WTC11 (cell line): ENCODE measurements around the gene REX1BD. TPM values are rescaled to one million over a fixed set of nuclear protein-coding genes. Genes with fewer than 3 reads are reported as not detected.

Source experiments
- ATAC-seq: fragments of 200-7000 bp; cut with Tn5 transposase; 2 replicates; pipeline ENCODE4 v1.10.0; 2021; ENCODE audit warnings: mild to moderate bottlenecking, moderate library complexity
- CTCF ChIA-PET: fragments of 300-600 bp; sonication (Branson Sonifier 250); formaldehyde crosslinking; loops from one replicate; lab custom pipeline; 2021; ENCODE audit warnings: antibody characterized with exemption; lab: Charles Lee
- POLR2A ChIA-PET: fragments of 350-600 bp; sonication (Branson Sonifier 250); formaldehyde crosslinking; loops from one replicate; lab custom pipeline; 2021; ENCODE audit warnings: antibody characterized with exemption; lab: Charles Lee
- DNase-seq: peaks from one replicate; pipeline ENCODE4 v3.0.0; 2021; ENCODE audit warnings: low spot score
- H3K27ac Mint-ChIP-seq: 2 replicates; pipeline ENCODE4 v1.8.0; 2021; ENCODE audit warnings: mixed read lengths
- H3K27me3 Mint-ChIP-seq: 2 replicates; pipeline ENCODE4 v1.8.0; 2021; ENCODE audit warnings: low read depth, mild to moderate bottlenecking, moderate library complexity, mixed read lengths
- H3K36me3 Mint-ChIP-seq: 2 replicates; pipeline ENCODE4 v1.8.0; 2021; ENCODE audit warnings: mixed read lengths
- H3K4me1 Mint-ChIP-seq: 2 replicates; pipeline ENCODE4 v1.8.0; 2022; ENCODE audit warnings: mixed read lengths
- H3K4me3 Mint-ChIP-seq: 2 replicates; pipeline ENCODE4 v1.8.0; 2021; ENCODE audit warnings: mild to moderate bottlenecking, moderate library complexity, mixed read lengths
- H3K9me3 Mint-ChIP-seq: 2 replicates; pipeline ENCODE4 v1.8.0; 2021; ENCODE audit warnings: mixed read lengths
- ERG ChIP-seq: fragments of 250-450 bp; sonication (Bioruptor Pico); IDR thresholded peaks from 2 replicates; pipeline ENCODE4 v1.8.0; 2021; ENCODE audit warnings: mild to moderate bottlenecking
- IRF2 ChIP-seq: sonication (generic); formaldehyde crosslinking; IDR thresholded peaks from 2 replicates; pipeline ENCODE4 v1.8.0; 2022; ENCODE audit warnings: low read depth, missing genetic modification reagents, borderline replicate concordance
- NR3C1 ChIP-seq: sonication (generic); formaldehyde crosslinking; conservative IDR thresholded peaks from 2 replicates; pipeline ENCODE4 v1.8.1; 2023; ENCODE audit warnings: low read depth, mild to moderate bottlenecking, missing genetic modification reagents
- SP1 ChIP-seq: sonication (generic); formaldehyde crosslinking; conservative IDR thresholded peaks from 2 replicates; pipeline ENCODE4 v1.8.1; 2022; ENCODE audit warnings: missing genetic modification reagents
- ZMAT4 ChIP-seq: fragments of 250-450 bp; sonication (Bioruptor Pico); IDR thresholded peaks from 2 replicates; pipeline ENCODE4 v1.9.0; 2021; ENCODE audit warnings: mild to moderate bottlenecking
- ZNF138 ChIP-seq: sonication (generic); formaldehyde crosslinking; conservative IDR thresholded peaks from 2 replicates; pipeline ENCODE4 v1.8.1; 2022; ENCODE audit warnings: mild to moderate bottlenecking, moderate library complexity, missing genetic modification reagents
- ZNF232 ChIP-seq: sonication (generic); formaldehyde crosslinking; IDR thresholded peaks from 2 replicates; pipeline ENCODE4 v1.8.0; 2022; ENCODE audit warnings: mild to moderate bottlenecking, missing genetic modification reagents
- ZNF396 ChIP-seq: fragments of 250-450 bp; sonication (Bioruptor Pico); IDR thresholded peaks from 2 replicates; pipeline ENCODE4 v1.8.0; 2021; ENCODE audit warnings: mild to moderate bottlenecking, moderate library complexity, borderline replicate concordance
- total RNA-seq: library from RNA; stranded (reverse); gene quantifications from 3 replicates; pipeline ENCODE4 v1.2.3, GENCODE V29; 2021
- TF ChIP-seq, protein P1 (sequence below): sonication (generic); formaldehyde crosslinking; IDR thresholded peaks from 2 replicates; pipeline ENCODE4 v1.8.0; 2023; ENCODE audit warnings: mild to moderate bottlenecking, missing genetic modification reagents
- TF ChIP-seq, protein P2 (sequence below): sonication (generic); formaldehyde crosslinking; IDR thresholded peaks from 2 replicates; pipeline ENCODE4 v1.8.0; 2023; ENCODE audit warnings: missing genetic modification reagents
- TF ChIP-seq, protein P3 (sequence below): sonication (generic); formaldehyde crosslinking; IDR thresholded peaks from 2 replicates; pipeline ENCODE4 v1.8.0; 2022; ENCODE audit warnings: mild to moderate bottlenecking, missing genetic modification reagents
- TF ChIP-seq, protein P4 (sequence below): sonication (generic); formaldehyde crosslinking; IDR thresholded peaks from 2 replicates; pipeline ENCODE4 v1.8.1; 2022; ENCODE audit warnings: low read depth, mild to moderate bottlenecking, moderate library complexity, missing genetic modification reagents, borderline replicate concordance

REX1BD gene
- total RNA-seq, 1 experiment from 2014 or later = 90.2 TPM

- DNase-seq (no peak), ATAC-seq (no peak)
- H3K4me1 Mint-ChIP-seq = peaks cover 53% of the 10 kb centered on the region
- H3K27me3 Mint-ChIP-seq = peaks cover 85% of the 10 kb centered on the region
- H3K9me3 Mint-ChIP-seq = no peaks in the 10 kb centered on the region
- TF ChIP-seq ZNF138 (CRISPR knock-in tag) (no peak), ZNF396 (CRISPR knock-in tag) (no peak), NR3C1 (no peak), SP1 (CRISPR knock-in tag) (no peak)
- TF ChIP-seq, protein P1, sequence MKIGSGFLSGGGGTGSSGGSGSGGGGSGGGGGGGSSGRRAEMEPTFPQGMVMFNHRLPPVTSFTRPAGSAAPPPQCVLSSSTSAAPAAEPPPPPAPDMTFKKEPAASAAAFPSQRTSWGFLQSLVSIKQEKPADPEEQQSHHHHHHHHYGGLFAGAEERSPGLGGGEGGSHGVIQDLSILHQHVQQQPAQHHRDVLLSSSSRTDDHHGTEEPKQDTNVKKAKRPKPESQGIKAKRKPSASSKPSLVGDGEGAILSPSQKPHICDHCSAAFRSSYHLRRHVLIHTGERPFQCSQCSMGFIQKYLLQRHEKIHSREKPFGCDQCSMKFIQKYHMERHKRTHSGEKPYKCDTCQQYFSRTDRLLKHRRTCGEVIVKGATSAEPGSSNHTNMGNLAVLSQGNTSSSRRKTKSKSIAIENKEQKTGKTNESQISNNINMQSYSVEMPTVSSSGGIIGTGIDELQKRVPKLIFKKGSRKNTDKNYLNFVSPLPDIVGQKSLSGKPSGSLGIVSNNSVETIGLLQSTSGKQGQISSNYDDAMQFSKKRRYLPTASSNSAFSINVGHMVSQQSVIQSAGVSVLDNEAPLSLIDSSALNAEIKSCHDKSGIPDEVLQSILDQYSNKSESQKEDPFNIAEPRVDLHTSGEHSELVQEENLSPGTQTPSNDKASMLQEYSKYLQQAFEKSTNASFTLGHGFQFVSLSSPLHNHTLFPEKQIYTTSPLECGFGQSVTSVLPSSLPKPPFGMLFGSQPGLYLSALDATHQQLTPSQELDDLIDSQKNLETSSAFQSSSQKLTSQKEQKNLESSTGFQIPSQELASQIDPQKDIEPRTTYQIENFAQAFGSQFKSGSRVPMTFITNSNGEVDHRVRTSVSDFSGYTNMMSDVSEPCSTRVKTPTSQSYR (CRISPR knock-in tag) = no peak
- no peak within 1 kb of the TSS for H3K27ac Mint-ChIP-seq
- ChIA-PET POLR2A (interaction anchor here (0.6 kb wide), 1 partner anchor 32 kb away, joined by 7 read pairs; no protein-coding TSS in a partner anchor), CTCF (interaction anchor here (0.6 to 2.3 kb wide), 3 partner anchors 13 to 18 kb away, joined by 3 to 9 read pairs (median 4); partner anchors contain the start of gene REX1BD)
- no peaks in the 10 kb centered on the region for H3K36me3 Mint-ChIP-seq
- H3K4me3 Mint-ChIP-seq = peak within 1 kb of the TSS; percentile 70
Observed at GRCh38 chr19:18606281-18607225, 18.0 kb downstream of the REX1BD start, which contains the start of gene CRLF1. Gene CRLF1, minus strand, starts transcription at chr19:18606799. Its CDS starts 143 bp downstream, at chr19:18606656.

DNA sequence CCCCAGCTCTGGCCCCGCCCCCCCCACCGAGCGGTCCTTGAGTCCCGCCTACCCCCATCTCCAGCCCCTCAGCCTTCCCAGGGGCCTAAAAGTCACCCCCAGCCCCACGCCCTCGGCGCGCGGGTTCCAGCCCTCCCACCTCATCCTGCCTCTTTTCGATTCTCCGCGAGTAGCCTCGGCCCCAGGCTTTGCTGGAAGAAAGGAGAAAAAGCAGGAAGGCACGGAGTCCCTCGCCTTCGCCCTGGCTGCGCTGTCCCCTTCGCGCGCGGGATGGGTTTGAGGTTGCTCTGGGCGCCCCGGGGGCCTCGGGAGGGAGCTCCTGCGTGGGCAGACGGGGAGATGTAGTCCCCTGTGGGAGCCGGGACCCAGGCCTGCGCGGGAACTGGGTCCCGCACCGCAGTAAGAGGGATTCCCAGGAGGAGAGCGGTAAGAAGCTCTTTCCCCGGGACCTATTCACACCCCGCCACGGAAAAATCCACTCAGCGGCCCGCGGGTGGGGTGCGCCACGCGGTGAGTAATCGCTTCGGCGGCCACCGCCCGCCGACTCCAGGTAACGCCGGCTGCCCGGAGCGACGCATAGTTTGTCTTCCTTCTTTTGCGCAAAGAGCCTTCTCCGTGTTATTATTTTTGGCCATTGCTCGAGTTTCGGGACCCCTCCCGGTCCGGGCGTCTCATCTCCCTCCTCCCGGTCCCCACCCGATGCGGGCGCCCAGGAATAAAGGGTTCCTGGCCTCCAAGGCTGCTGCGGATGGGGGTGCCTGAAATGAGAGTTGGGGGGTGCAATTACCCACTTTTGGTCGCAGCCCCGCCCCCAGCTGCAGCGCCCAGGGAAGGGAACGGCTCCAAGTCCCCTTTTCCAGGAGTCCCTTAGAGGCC lies 18.9 kb downstream of the REX1BD start:
- POLR2A ChIA-PET = interaction anchor here (0.5 to 0.6 kb wide), 3 partner anchors 13 to 302 kb away, joined by 3 to 7 read pairs (median 3); no protein-coding TSS in a partner anchor
- TF ChIP-seq, protein P2, sequence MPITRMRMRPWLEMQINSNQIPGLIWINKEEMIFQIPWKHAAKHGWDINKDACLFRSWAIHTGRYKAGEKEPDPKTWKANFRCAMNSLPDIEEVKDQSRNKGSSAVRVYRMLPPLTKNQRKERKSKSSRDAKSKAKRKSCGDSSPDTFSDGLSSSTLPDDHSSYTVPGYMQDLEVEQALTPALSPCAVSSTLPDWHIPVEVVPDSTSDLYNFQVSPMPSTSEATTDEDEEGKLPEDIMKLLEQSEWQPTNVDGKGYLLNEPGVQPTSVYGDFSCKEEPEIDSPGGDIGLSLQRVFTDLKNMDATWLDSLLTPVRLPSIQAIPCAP = no peak
- TF ChIP-seq ZNF232 (CRISPR knock-in tag) = no peak
- no peak for TF ChIP-seq IRF2 (CRISPR knock-in tag)
- TF ChIP-seq, all 79 proteins: peak for 0
- CTCF ChIA-PET = interaction anchor here (0.7 to 2.3 kb wide), 2 partner anchors 13 to 14 kb away, joined by 4 to 9 read pairs; no protein-coding TSS in a partner anchor
- H3K9me3 Mint-ChIP-seq = no peaks in the 10 kb centered on the region
- DNase-seq (no peak), ATAC-seq (no peak)
- H3K4me1 Mint-ChIP-seq = peaks cover 50% of the 10 kb centered on the region
- peaks cover 83% of the 10 kb centered on the region for H3K27me3 Mint-ChIP-seq
- no peak overlapping the region for H3K27ac Mint-ChIP-seq
- peak overlapping the region; percentile 67 for H3K4me3 Mint-ChIP-seq
- no peaks in the 10 kb centered on the region for H3K36me3 Mint-ChIP-seq

DNA sequence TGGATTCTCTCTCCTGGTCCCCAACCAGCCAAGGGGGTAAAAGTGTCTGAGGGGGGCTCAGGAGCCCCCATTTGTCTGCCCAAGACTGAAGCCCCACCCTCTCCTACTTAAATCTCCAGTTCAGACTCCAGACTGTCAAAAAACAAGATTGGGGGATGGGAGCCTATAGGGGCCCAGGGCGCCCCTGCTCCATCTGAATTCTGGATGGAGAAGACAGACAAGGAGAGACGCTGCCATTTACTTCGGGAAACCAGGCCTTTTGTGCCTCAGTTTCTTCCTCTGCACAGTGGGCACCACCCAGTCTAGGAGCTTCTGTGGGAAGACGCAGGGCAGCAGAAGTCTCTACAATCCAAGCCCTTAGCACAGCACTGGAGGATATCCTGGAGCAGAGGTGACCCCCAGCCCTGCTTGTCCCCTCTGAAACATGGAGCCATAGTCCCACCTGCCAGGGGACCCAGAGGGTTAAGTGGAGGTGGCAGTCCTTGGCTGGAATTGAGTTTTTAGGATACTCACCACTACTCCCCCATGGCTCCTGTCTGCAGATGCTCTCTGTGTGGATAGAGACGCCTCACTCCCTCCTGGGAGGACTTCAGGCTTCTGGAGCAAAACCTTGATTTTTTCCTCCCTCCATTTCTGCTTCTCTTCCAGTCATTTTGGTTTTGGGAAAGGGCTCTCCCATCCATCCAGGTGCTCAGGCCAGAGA lies 19.7 kb downstream of the REX1BD start:
- DNase-seq (no peak), ATAC-seq (no peak)
- Mint-ChIP-seq H3K9me3 (no peaks in the 10 kb centered on the region), H3K36me3 (no peaks in the 10 kb centered on the region), H3K4me1 (peaks cover 48% of the 10 kb centered on the region), H3K27me3 (peaks cover 81% of the 10 kb centered on the region), H3K4me3 (peak overlapping the region; percentile 67), H3K27ac (no peak overlapping the region)
- TF ChIP-seq ZMAT4 (CRISPR knock-in tag) (no peak), ERG (CRISPR knock-in tag) (no peak)
- TF ChIP-seq, protein P3, sequence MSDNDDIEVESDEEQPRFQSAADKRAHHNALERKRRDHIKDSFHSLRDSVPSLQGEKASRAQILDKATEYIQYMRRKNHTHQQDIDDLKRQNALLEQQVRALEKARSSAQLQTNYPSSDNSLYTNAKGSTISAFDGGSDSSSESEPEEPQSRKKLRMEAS (CRISPR knock-in tag) = no peak
- TF ChIP-seq, protein P4, sequence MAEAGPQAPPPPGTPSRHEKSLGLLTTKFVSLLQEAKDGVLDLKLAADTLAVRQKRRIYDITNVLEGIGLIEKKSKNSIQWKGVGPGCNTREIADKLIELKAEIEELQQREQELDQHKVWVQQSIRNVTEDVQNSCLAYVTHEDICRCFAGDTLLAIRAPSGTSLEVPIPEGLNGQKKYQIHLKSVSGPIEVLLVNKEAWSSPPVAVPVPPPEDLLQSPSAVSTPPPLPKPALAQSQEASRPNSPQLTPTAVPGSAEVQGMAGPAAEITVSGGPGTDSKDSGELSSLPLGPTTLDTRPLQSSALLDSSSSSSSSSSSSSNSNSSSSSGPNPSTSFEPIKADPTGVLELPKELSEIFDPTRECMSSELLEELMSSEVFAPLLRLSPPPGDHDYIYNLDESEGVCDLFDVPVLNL (CRISPR knock-in tag) = no peak
- CTCF ChIA-PET = interaction anchor here (1.4 to 2.3 kb wide), 2 partner anchors 11 to 14 kb away, joined by 4 to 9 read pairs; no protein-coding TSS in a partner anchor
- POLR2A ChIA-PET = interaction anchor here (0.5 to 0.6 kb wide), 2 partner anchors 14 to 301 kb away, joined by 3 read pairs; no protein-coding TSS in a partner anchor
